OCI-LY7 (cell line): Measurements from ENCODE around the gene NAA15. TPM values are rescaled to one million over a fixed set of nuclear protein-coding genes. Genes with fewer than 3 reads are reported as not detected.
"Not testable (repeated sequence)": the region's sequence is repeated elsewhere in the genome, so short reads cannot be mapped to it uniquely, and the experiment has no call there.

Experiments
- BruUV-seq: library from RNA; stranded (reverse); fragments of 400-500 nt; replicated peaks from 2 replicates; lab custom pipeline; 2021; lab: Mats Ljungman, UMichigan
- CTCF ChIA-PET: fragments of 300-600 bp; sonication (Branson Sonifier 250); formaldehyde crosslinking; loops from one replicate; lab custom pipeline; 2022; ENCODE audit warnings: antibody characterized with exemption; ENCODE audit not compliant: unreplicated experiment; lab: Charles Lee
- POLR2A ChIA-PET: fragments of 300-600 bp; sonication (Branson Sonifier 250); formaldehyde crosslinking; loops from one replicate; lab custom pipeline; 2022; ENCODE audit warnings: antibody characterized with exemption; lab: Charles Lee
- DNase-seq: peaks from one replicate; pipeline ENCODE4 v3.0.0-alpha.2; 2015; ENCODE audit warnings: low spot score
- H2AFZ ChIP-seq: fragments of 200-600 bp; sonication (generic), shearing (Covaris generic); 2 replicates; pipeline ENCODE4 v1.6.1; 2014; ENCODE audit warnings: mild to moderate bottlenecking, antibody characterized with exemption, low read length, moderate library complexity
- H3K27ac ChIP-seq: fragments of 200-600 bp; sonication (generic); 2 replicates; pipeline ENCODE4 v1.5.1; 2014; ENCODE audit warnings: mixed run types, low read depth, mild to moderate bottlenecking, moderate library complexity, low read length, inconsistent platforms; ENCODE audit not compliant: poor library complexity, severe bottlenecking
- H3K36me3 ChIP-seq: fragments of 200-600 bp; sonication (generic); 2 replicates; pipeline ENCODE4 v1.6.1; 2014; ENCODE audit warnings: mild to moderate bottlenecking, antibody characterized with exemption, low read length, moderate library complexity, mixed read lengths; ENCODE audit not compliant: insufficient read depth
- H3K4me1 ChIP-seq: fragments of 200-600 bp; sonication (generic); 2 replicates; pipeline ENCODE4 v1.5.1; 2014; ENCODE audit warnings: mild to moderate bottlenecking, low read length; ENCODE audit not compliant: insufficient read depth, poor library complexity, severe bottlenecking
- H3K4me2 ChIP-seq: fragments of 200-600 bp; sonication (generic); 2 replicates; pipeline ENCODE4 v1.6.1; 2014; ENCODE audit warnings: mild to moderate bottlenecking, low read length
- H3K4me3 ChIP-seq: fragments of 200-600 bp; sonication (generic); 2 replicates; pipeline ENCODE4 v1.5.1; 2014; ENCODE audit warnings: mild to moderate bottlenecking, low read depth, low read length; ENCODE audit not compliant: poor library complexity, severe bottlenecking
- H3K79me2 ChIP-seq: fragments of 200-600 bp; sonication (generic); 2 replicates; pipeline ENCODE4 v1.6.1; 2016; ENCODE audit warnings: low read depth, mild to moderate bottlenecking, low read length, moderate library complexity, mixed read lengths; ENCODE audit not compliant: insufficient read depth
- H3K9me2 ChIP-seq: fragments of 200-600 bp; sonication (generic); 2 replicates; pipeline ENCODE4 v1.6.1; 2016; ENCODE audit warnings: mild to moderate bottlenecking, low read length, mixed read lengths; ENCODE audit not compliant: insufficient read depth
- H3K9me3 ChIP-seq: fragments of 200-600 bp; sonication (generic); 2 replicates; pipeline ENCODE4 v1.6.1; 2014; ENCODE audit warnings: mild to moderate bottlenecking, mixed run types, low read length, mixed read lengths
- H4K20me1 ChIP-seq: fragments of 200-600 bp; sonication (generic); 2 replicates; pipeline ENCODE4 v1.6.1; 2014; ENCODE audit warnings: mild to moderate bottlenecking, antibody characterized with exemption, low read length, moderate library complexity, mixed read lengths; ENCODE audit not compliant: insufficient read depth
- CTCF ChIP-seq: fragments of 200-600 bp; sonication (generic); conservative IDR thresholded peaks from 2 replicates; pipeline ENCODE4 v1.5.1; 2014; ENCODE audit warnings: mild to moderate bottlenecking, antibody characterized with exemption, low read length, moderate library complexity, mixed read lengths
- EZH2phosphoT487 ChIP-seq: fragments of 200-600 bp; sonication (generic); IDR thresholded peaks from 2 replicates; pipeline ENCODE4 v1.6.1; 2018; ENCODE audit warnings: low read depth, borderline replicate concordance, mild to moderate bottlenecking, mixed run types, antibody characterized with exemption, low read length, moderate library complexity, mixed read lengths
- intact Hi-C: fragments of 100-400 bp; cut with micrococcal nuclease; formaldehyde crosslinking; loops from one replicate; pipeline ENCODE4 v1.10.0; 2022; ENCODE audit not compliant: unreplicated experiment
- total RNA-seq, 2 experiments: library from RNA; depleted of rRNA in 1 of 2; stranded (reverse); fragments of >200 nt in 1 of 2; shearing (Covaris generic) in 1 of 2; gene quantifications; 2 replicates each; pipeline ENCODE4 v1.2.3, GENCODE V29; 2014 to 2022

Gene NAA15
- total RNA-seq, 2 experiments from 2014 or later: 45.3 to 95.9 TPM

- Histone ChIP-seq H2AFZ (no peak overlapping the region), H3K9me2 (no peaks in the 10 kb centered on the region), H4K20me1 (peaks cover 14% of the 10 kb centered on the region; the same call in 1 of the 2 replicates), H3K4me1 (peaks cover 24% of the 10 kb centered on the region), H3K79me2 (peaks cover 61% of the 10 kb centered on the region), H3K4me3 (no peak overlapping the region), H3K9me3 (no peaks in the 10 kb centered on the region), H3K4me2 (no peak overlapping the region), H3K27ac (no peak overlapping the region), H3K36me3 (peaks cover 21% of the 10 kb centered on the region)
- ChIA-PET CTCF (no interaction called here), POLR2A (interaction anchor here (0.8 kb wide), 3 partner anchors 10 to 44 kb away, joined by 3 read pairs; no protein-coding TSS in a partner anchor)
- DNase-seq: no peak
- BruUV-seq: no TSS peak
- TF ChIP-seq CTCF (no peak), EZH2phosphoT487 (no peak)
- intact Hi-C loops: no loop called here
Measured at GRCh38 chr4:139460565-139460964, 159.3 kb downstream of the NAA15 start.

- intact Hi-C loops: no loop called here
- POLR2A ChIA-PET: interaction anchor here (0.8 kb wide), 1 partner anchor 11 kb away, joined by 3 read pairs; no protein-coding TSS in a partner anchor
- Histone ChIP-seq H3K4me1 (peaks cover 19% of the 10 kb centered on the region), H2AFZ (no peak overlapping the region), H3K79me2 (peaks cover 61% of the 10 kb centered on the region), H3K36me3 (peaks cover 21% of the 10 kb centered on the region), H3K9me2 (no peaks in the 10 kb centered on the region), H3K27ac (no peak overlapping the region), H4K20me1 (peaks cover 12% of the 10 kb centered on the region; the same call in 1 of the 2 replicates), H3K4me2 (no peak overlapping the region), H3K4me3 (no peak overlapping the region), H3K9me3 (no peaks in the 10 kb centered on the region)
- CTCF ChIA-PET: interaction anchor here (0.6 kb wide), 1 partner anchor 176 kb away, joined by 3 read pairs; no protein-coding TSS in a partner anchor
- DNase-seq: no peak
- TF ChIP-seq CTCF (no peak), EZH2phosphoT487 (no peak)
- no TSS peak for BruUV-seq
Measured at GRCh38 chr4:139461022-139461628, 159.8 kb downstream of the NAA15 start.

- H3K4me2 ChIP-seq, DNase-seq, H3K9me2 ChIP-seq, intact Hi-C loops, POLR2A ChIA-PET, H2AFZ ChIP-seq, CTCF ChIA-PET, BruUV-seq, H3K27ac ChIP-seq, H3K4me3 ChIP-seq, H4K20me1 ChIP-seq, H3K4me1 ChIP-seq: not testable (repeated sequence)
- Histone ChIP-seq H3K79me2 (peaks cover 50% of the 10 kb centered on the region), H3K36me3 (peaks cover 21% of the 10 kb centered on the region), H3K9me3 (peaks cover 11% of the 10 kb centered on the region; the same call in 1 of the 2 replicates)
Measured at GRCh38 chr4:139464512-139464911, 163.2 kb downstream of the NAA15 start.
